Activated T-cell treated with anti-CD3 and anti-CD28 coated beads, Interleukin-2, amount 50 U/mL, for 72 hours (primary cell): ENCODE measurements around the gene ANKFN1. TPM values are rescaled to one million over a fixed set of nuclear protein-coding genes. Genes with fewer than 3 reads are reported as not detected.

Experiments
- ATAC-seq, 2 donors: fragments of 150-1000 bp; cut with Tn5 transposase; replicated peaks in 1 of 2; 2 replicates each; pipeline ENCODE4 v1.10.0; 2021; ENCODE audit warnings: moderate library complexity in 2 of 2, mild to moderate bottlenecking in 1 of 2
- DNase-seq, 2 donors: peaks; one replicate each; pipeline ENCODE4 v3.0.0; 2021 to 2022; ENCODE audit warnings: mixed read lengths in 1 of 2
- H3K27ac Mint-ChIP-seq: one replicate; pipeline ENCODE4 v1.8.0; 2022; ENCODE audit warnings: mild to moderate bottlenecking, moderate library complexity, mixed read lengths
- H3K27me3 Mint-ChIP-seq: one replicate; pipeline ENCODE4 v1.8.0; 2022; ENCODE audit warnings: low read depth, mixed read lengths
- H3K36me3 Mint-ChIP-seq, 2 donors: one replicate each; pipeline ENCODE4 v1.8.0; 2022; ENCODE audit warnings: mixed read lengths in 2 of 2, mild to moderate bottlenecking in 1 of 2; ENCODE audit not compliant: insufficient read depth in 2 of 2
- H3K4me1 Mint-ChIP-seq: one replicate; pipeline ENCODE4 v1.8.0; 2022; ENCODE audit warnings: low read depth, mixed read lengths
- H3K4me3 Mint-ChIP-seq, 2 donors: one replicate each; pipeline ENCODE4 v1.8.0; 2022; ENCODE audit warnings: mild to moderate bottlenecking in 2 of 2, mixed read lengths in 2 of 2, moderate library complexity in 2 of 2
- H3K9me3 Mint-ChIP-seq, 2 donors: one replicate each; pipeline ENCODE4 v1.8.0; 2022; ENCODE audit warnings: mixed read lengths in 2 of 2
- total RNA-seq, 2 donors: library from RNA; stranded (reverse); gene quantifications; one replicate each; pipeline ENCODE4 v1.2.3, GENCODE V29; 2022

The ANKFN1 gene
- total RNA-seq, 2 donors from 2014 or later = not detected

GRCh38 chr17:56480501-56480900, 327.2 kb downstream of the ANKFN1 start:
- H3K4me3 Mint-ChIP-seq = no peak overlapping the region
- peaks cover 5% of the 10 kb centered on the region for H3K27me3 Mint-ChIP-seq
- peaks cover 6% of the 10 kb centered on the region for H3K4me1 Mint-ChIP-seq
- no peaks in the 10 kb centered on the region for H3K36me3 Mint-ChIP-seq
- H3K9me3 Mint-ChIP-seq = no peaks in the 10 kb centered on the region
- H3K27ac Mint-ChIP-seq = no peak overlapping the region
- no peak for DNase-seq
- no peak for ATAC-seq

- no peak overlapping the region for H3K27ac Mint-ChIP-seq
- no peak for ATAC-seq
- DNase-seq = no peak
- no peaks in the 10 kb centered on the region for H3K9me3 Mint-ChIP-seq
- H3K27me3 Mint-ChIP-seq = peaks cover 5% of the 10 kb centered on the region
- no peak overlapping the region for H3K4me3 Mint-ChIP-seq
- H3K4me1 Mint-ChIP-seq = no peaks in the 10 kb centered on the region
- H3K36me3 Mint-ChIP-seq = no peaks in the 10 kb centered on the region
These were observed 328.4 kb downstream of the ANKFN1 start for GRCh38 chr17:56481659-56482058.

DNA sequence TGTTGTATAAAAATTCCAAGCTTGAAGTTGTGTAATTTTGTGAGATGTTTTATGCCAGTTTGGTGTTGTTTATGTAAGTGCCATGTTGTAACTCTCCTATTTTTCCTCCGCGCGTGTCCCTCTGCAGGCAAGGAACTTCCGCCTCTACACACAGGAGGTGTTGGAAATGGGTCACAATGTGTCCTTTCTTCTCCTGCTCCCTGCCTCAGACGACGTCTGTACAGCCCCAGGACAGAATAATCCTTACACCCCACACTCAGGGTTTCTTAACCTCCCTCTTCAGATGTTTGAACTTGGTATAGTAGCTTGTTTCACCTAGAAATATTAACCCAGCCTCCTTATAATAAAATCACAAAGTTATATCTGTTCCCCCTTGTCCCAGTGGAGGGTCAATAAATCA, 329.0 kb downstream of the ANKFN1 start:
- no peak overlapping the region for H3K4me3 Mint-ChIP-seq
- H3K9me3 Mint-ChIP-seq = no peaks in the 10 kb centered on the region
- DNase-seq (no peak), ATAC-seq (no peak)
- no peak overlapping the region for H3K27ac Mint-ChIP-seq
- no peaks in the 10 kb centered on the region for H3K36me3 Mint-ChIP-seq
- no peaks in the 10 kb centered on the region for H3K4me1 Mint-ChIP-seq
- H3K27me3 Mint-ChIP-seq = peaks cover 5% of the 10 kb centered on the region

GRCh38 chr17:56486732-56487131, 333.5 kb downstream of the ANKFN1 start:
- Mint-ChIP-seq H3K9me3 (no peaks in the 10 kb centered on the region), H3K36me3 (no peaks in the 10 kb centered on the region), H3K27ac (no peak overlapping the region), H3K4me1 (no peaks in the 10 kb centered on the region), H3K27me3 (peaks cover 12% of the 10 kb centered on the region), H3K4me3 (no peak overlapping the region)
- ATAC-seq (no peak), DNase-seq (no peak)

DNA sequence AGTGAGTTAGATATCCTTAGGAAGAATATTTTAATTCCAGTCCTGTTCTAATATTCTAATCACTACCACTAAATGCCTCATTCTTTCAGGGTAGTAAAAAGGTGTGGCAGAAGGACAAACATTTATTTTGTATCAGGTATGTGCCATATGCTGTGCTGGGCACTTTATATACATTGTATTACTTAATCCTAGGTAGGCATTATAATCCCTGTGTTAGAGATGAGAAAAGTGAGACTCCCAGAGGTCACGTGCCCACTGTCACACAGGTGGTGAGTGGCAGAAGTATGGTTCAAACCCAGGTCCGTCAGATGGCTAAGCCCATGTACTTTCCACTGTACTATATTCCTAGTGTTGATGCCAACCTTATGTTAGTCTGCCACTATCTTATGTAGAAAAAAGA, 335.5 kb downstream of the ANKFN1 start:
- H3K36me3 Mint-ChIP-seq = no peaks in the 10 kb centered on the region
- H3K4me3 Mint-ChIP-seq = no peak overlapping the region
- H3K27me3 Mint-ChIP-seq = peaks cover 6% of the 10 kb centered on the region
- no peak overlapping the region for H3K27ac Mint-ChIP-seq
- no peak for ATAC-seq
- no peaks in the 10 kb centered on the region for H3K9me3 Mint-ChIP-seq
- no peak for DNase-seq
- no peaks in the 10 kb centered on the region for H3K4me1 Mint-ChIP-seq

DNA sequence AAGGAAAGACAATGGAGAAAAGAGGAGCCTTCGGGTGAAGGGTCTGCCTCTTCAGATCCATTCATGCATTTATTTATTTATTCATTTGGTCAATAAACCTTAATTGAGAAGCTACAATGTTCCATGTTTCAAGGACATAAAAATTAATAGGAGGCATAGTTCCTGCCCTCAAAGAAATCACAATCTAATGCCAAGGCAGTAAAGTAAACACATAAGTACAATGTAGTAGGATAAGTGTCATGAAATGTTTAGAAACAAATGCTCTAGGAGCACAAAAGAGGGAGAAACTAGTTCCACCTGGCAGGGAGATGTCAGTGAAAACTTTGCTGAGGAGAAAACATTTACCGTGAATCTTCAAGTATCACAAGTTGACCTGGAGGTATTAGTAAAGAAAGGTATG, 336.7 kb downstream of the ANKFN1 start:
- Mint-ChIP-seq H3K9me3 (no peaks in the 10 kb centered on the region), H3K4me1 (no peaks in the 10 kb centered on the region), H3K27me3 (peaks cover 6% of the 10 kb centered on the region), H3K4me3 (no peak overlapping the region), H3K27ac (no peak overlapping the region), H3K36me3 (no peaks in the 10 kb centered on the region)
- no peak for ATAC-seq
- no peak for DNase-seq

- Mint-ChIP-seq H3K36me3 (no peaks in the 10 kb centered on the region), H3K4me1 (no peaks in the 10 kb centered on the region), H3K9me3 (no peaks in the 10 kb centered on the region), H3K4me3 (no peak overlapping the region), H3K27me3 (no peaks in the 10 kb centered on the region), H3K27ac (no peak overlapping the region)
- no peak for DNase-seq
- no peak for ATAC-seq
These were observed 342.3 kb downstream of the ANKFN1 start for GRCh38 chr17:56495556-56495955.

DNA sequence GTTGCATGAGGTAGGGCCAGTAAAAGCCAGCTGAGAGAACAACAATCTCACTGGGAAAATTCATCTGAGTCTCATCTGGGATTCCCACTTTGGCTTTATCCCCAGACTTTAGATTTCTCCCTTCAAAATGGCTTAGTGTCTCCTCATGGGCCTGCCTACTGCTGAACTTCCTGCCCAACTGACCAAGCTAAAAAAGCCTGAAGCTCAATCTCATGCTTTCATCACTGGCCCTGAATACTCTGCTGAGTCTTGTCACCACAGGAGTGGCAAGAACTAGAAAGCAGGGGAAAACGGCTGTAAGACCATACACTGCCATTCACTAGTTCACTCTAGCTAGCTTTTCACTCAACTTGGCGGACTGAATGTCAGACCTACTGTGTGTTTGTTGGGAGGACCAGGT, 343.9 kb downstream of the ANKFN1 start:
- Mint-ChIP-seq H3K9me3 (no peaks in the 10 kb centered on the region), H3K27me3 (no peaks in the 10 kb centered on the region), H3K27ac (no peak overlapping the region), H3K4me1 (no peaks in the 10 kb centered on the region), H3K36me3 (no peaks in the 10 kb centered on the region), H3K4me3 (no peak overlapping the region)
- ATAC-seq = no peak
- DNase-seq = no peak

- no peak overlapping the region for H3K27ac Mint-ChIP-seq
- H3K27me3 Mint-ChIP-seq = no peaks in the 10 kb centered on the region
- H3K4me3 Mint-ChIP-seq = no peak overlapping the region
- ATAC-seq = no peak
- DNase-seq = peak; percentile 15 to 19
- H3K4me1 Mint-ChIP-seq = no peaks in the 10 kb centered on the region
- no peaks in the 10 kb centered on the region for H3K36me3 Mint-ChIP-seq
- no peaks in the 10 kb centered on the region for H3K9me3 Mint-ChIP-seq
These were observed 346.6 kb downstream of the ANKFN1 start for GRCh38 chr17:56499799-56500388.

GRCh38 chr17:56502120-56502654, 348.9 kb downstream of the ANKFN1 start:
- H3K4me1 Mint-ChIP-seq = no peaks in the 10 kb centered on the region
- H3K27me3 Mint-ChIP-seq = no peaks in the 10 kb centered on the region
- H3K9me3 Mint-ChIP-seq = no peaks in the 10 kb centered on the region
- H3K27ac Mint-ChIP-seq = no peak overlapping the region
- H3K36me3 Mint-ChIP-seq = no peaks in the 10 kb centered on the region
- DNase-seq = no peak
- no peak overlapping the region for H3K4me3 Mint-ChIP-seq
- ATAC-seq = no peak

- H3K9me3 Mint-ChIP-seq = no peaks in the 10 kb centered on the region
- H3K27me3 Mint-ChIP-seq = no peaks in the 10 kb centered on the region
- no peak overlapping the region for H3K4me3 Mint-ChIP-seq
- no peak for ATAC-seq
- H3K27ac Mint-ChIP-seq = no peak overlapping the region
- H3K4me1 Mint-ChIP-seq = no peaks in the 10 kb centered on the region
- no peak for DNase-seq
- H3K36me3 Mint-ChIP-seq = no peaks in the 10 kb centered on the region
These were observed 352.0 kb downstream of the ANKFN1 start for GRCh38 chr17:56505154-56505756.

DNA sequence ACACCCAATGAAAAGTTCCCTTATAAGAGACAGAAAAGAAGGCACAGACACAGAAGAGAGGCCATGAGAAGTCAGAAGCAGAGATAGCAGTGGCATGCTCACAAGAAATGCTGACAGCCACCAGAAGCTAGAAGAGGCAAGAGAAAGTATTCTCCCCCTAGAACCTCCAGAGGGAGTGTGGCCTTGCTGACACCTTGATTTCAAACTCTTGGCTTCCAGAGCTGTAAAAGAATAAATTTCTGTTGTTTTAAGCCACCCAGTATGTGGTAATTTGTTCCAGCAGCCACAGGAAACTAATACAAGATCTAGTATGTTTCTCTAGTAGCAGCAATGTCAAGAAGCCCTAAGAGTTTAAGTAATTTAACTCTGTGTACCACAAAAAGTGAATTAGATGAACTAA, 353.1 kb downstream of the ANKFN1 start:
- Mint-ChIP-seq H3K27ac (no peak overlapping the region), H3K36me3 (no peaks in the 10 kb centered on the region), H3K4me3 (no peak overlapping the region), H3K4me1 (no peaks in the 10 kb centered on the region), H3K27me3 (no peaks in the 10 kb centered on the region), H3K9me3 (no peaks in the 10 kb centered on the region)
- ATAC-seq (no peak), DNase-seq (no peak)

DNA sequence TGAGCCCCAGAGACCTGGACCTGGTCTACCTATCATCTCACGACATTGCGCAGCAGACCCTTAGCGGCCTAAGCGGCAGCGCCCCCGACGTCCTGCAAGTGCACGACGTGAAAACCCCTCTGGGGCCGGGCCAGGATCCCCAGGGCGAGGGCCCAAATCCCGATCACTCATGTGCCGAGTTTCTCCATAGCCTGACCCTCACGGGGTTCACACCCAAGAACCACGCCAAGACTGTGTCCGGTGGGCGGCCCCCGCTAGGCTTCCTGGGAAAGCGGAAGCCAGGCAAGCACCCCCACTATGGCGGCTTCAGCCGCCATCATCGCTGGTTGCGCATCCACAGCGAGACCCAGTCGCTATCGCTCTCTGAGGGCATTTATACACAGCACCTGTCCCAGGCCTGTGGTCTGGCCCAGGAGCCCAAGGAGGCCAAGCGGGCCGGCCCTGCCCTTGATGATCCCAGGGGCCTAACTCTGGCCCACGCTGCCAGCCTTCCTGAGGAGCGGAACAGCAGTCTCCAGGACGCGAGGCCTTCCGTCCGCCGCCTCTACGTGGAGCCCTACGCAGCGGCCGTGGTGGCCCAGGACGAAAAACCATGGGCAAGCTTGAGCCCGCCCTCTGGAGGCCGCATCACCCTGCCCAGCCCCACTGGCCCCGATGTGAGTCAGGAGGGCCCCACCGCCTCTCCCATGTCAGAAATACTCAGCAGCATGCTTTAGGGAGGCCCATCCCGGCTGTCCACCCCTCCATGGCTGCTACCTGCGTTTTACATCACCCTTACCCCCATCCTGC, 357.5 kb downstream of the ANKFN1 start:
- DNase-seq = no peak
- Mint-ChIP-seq H3K4me1 (no peaks in the 10 kb centered on the region), H3K36me3 (no peaks in the 10 kb centered on the region), H3K27ac (no peak overlapping the region), H3K4me3 (no peak overlapping the region), H3K27me3 (no peaks in the 10 kb centered on the region), H3K9me3 (no peaks in the 10 kb centered on the region)
- no peak for ATAC-seq
